Glomerular visceral epithelial cell (primary cell): ENCODE measurements around the gene DHRS7B.
A peak's percentile ranks its signal among the peaks of the same experiment; 100 is the strongest.
"Not testable (repeated sequence)": the region's sequence is repeated elsewhere in the genome, so short reads cannot be mapped to it uniquely, and the experiment has no call there.

ENCODE experiments used
- DNase-seq: peaks from one replicate; pipeline ENCODE4 v3.0.0-alpha.2; 2016; ENCODE audit errors: extremely low spot score

The DHRS7B gene

DNA sequence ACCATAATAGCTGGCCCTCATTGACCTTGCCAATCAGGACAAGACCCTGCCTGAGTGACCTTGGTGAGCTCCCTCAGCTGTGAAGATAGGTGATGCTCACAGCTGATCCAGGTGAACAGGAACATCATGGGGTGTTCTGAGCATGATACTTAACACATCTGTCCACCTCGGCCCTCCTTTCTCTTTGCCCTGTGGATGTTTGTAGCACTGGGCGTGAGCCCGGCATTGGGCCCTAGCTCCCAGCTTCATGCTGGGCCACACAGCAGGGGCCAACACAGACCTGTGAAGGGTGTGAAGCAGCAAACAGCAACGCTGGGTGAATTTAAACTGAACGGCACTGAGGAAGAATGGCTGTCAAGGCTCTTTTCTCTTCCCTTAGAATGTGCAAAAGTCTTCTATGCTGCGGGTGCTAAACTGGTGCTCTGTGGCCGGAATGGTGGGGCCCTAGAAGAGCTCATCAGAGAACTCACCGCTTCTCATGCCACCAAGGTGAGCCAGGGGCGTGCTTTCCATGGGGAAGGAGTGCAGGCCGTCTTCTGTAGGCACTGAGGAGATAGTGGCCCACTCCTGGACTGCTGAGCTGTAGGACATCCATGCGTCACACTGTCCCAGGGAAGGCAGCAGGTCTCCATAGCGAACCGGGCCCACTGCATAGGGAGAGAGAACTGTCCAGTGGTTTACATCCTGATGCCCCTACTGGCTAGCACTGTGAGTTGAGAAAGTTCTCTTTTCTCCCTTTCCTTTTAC is 51.3 kb downstream of the DHRS7B start:
- DNase-seq, result no peak

DNA sequence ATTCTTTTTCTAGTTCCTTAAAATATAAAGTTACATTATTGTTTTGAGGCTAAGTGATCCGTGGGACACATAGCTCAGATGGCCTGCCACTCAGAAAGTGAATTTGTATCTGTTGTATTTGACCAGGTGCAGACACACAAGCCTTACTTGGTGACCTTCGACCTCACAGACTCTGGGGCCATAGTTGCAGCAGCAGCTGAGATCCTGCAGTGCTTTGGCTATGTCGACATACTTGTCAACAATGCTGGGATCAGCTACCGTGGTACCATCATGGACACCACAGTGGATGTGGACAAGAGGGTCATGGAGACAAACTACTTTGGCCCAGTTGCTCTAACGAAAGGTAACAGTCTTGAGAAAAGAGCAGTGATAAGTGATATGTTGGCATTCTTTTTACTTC is 56.7 kb downstream of the DHRS7B start:
- DNase-seq, result no peak

DNA sequence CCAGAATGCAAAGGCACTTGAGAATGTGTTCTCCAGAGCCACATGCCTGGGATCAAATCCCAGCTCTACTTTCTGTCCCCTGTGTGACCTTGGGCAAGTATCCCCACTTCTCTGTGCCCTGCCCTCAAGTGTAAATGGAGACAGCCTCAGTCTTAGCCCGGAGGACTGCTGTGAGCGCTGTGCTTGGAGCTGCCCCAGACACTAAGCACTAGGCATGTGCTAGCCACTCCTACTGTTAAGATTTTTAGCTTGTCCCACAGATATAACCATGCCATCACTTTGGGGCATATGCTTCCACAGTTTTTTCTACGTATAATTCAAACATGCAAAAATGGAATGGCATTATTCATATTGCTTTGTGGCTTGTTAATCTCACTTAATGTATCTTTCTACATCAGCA is 57.8 kb downstream of the DHRS7B start:
- no peak for DNase-seq

DNA sequence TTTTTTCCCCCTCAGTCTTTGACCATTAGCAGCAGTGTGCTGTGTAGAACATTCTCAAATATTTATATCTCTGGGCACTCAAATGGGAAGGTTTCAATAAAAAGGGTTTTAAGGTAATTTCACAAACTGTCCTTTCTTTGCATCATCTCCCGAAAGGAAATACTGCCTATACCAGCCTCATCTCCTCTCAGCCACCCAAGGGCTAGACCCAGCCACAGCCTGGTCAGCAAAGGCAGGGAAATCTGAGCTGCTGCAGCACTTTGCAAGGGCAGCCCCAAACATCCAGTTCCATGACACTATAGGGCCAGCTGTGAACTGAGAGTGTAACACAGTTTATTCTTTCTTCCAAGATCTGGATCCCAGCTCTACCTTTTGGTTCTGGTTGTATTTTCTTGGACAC is 58.3 kb downstream of the DHRS7B start:
- DNase-seq, result no peak

DNA sequence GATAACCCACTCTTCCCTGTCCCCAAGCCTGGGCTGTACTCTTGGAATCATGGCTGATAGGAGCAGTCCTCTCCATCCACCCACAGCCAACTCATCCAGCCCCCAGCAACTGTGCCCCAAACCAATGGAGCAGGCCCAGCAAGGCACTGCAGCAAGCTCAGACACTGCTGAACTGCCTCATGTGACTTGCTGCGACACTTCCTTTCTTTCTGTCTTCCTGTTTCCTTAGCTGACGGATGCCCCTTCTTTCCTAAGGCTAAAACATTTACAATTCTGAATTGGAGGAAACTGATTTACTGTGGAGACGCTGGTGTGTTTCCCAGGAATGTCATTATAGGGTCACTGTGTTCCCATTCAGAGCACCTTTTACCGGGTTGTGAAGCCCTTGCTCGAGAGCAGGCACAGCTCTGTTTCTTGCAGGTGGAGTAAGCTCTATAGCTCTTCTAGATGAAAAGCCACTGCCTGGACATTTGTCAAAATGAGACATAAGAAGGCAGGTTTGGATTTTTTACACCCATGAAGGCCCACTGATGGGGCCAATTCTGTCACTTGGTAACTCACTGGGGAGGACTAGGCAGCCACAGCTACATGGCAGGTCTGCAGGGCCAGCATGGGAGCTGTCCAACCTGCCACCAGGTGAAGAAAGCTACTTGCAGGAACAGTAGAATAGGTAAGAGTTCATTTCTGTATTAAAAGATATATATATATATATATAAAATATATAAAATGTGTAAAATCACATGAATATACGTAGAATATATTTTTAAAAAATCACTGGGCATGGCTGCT is 59.8 kb downstream of the DHRS7B start:
- DNase-seq, result no peak

DNA sequence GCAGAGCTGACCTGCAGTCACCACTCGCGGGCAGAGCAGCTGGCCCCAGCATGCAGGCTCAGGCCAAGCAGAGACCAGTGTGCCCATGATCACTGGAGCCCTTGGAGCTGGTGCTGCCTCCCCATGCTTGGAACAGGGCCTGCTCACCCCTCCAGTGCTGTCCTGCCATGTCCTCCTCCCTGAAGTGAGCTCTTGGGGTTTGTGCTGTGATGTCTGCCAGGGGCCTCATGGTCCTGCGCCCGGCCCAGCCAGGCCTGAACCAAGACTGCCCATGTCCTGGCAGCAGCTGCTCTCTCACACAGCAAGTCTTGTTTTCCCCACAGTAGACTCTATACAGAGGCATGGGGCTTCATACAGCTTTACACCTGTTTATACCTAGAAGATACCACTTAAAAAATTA is 62.6 kb downstream of the DHRS7B start:
- no peak for DNase-seq

DNA sequence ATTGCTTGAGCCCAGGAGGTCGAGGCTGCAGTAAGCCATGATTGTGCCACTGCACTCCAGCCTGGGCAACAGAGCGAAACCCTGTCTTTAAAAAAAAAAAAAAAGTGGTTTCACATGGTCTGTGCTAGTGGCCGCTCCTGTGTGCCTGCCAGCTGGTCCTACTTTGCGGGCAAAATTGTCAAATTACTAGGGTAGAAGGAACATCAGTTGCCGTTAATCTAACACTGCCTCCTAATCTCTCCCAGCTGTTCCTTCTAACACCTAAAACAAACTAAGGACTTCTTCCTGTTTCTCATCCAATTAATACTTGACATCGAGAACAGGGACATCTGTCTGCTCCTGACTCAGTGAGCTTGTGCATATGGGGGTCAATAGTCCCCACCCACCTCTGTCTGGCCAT is 63.3 kb downstream of the DHRS7B start:
- DNase-seq, result no peak

DNA sequence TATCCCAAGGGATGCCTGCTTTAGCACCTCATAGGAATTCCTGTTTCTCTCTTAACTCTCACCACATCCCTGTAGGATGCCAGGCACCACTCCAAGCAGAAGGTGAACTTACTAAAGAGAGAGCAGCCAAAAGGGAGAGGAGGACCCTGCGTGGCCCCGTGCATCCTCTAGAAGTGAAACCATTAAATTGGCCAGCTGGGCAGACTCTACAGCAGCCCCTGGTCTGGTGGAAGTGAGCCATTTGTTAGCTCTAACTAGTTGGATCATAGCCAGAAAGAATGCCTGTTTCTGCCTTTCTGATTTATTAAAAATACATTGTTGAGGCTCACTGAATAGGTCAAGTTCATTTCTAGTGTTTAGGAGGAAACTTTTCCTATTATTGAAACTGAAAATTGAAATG is 64.9 kb downstream of the DHRS7B start:
- DNase-seq, result no peak

DNA sequence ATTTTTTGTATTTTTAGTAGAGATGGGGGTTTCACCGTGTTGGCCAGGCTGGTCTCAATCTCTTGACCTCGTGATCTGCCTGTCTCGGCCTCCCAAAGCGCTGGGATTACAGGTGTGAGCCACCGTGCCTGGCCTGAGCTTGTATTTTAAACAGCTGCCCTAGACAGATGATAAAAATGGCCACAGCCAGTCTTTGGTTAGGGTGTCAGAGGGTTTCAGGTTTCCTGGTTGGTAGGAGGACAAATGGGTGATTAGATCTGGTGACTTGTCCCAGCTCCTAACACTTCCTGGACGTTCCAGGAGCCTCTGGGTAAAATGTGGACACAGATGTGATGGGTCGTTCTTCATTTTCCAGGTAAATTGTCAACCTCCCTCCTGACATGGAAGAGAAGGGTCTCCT is 65.7 kb downstream of the DHRS7B start:
- not testable (repeated sequence) for DNase-seq

DNA sequence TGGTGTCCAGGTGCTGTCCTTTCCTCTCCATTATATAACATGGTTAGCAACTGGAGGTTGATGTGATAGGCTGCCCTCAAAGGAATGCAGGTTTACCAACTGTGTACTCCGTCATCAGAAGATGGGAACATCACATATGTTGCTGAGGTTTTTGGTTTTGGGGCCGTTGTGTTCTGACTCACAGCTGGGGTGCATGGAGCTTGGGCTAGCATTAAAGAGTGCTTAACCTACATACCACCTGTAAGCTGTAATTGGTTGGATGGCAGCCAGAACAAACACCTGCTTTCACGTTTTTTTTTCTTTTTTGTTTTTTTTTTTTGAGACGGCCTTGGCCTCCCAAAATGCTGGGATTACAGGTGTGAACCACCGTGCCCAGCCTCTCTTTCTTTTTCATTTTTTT is 66.3 kb downstream of the DHRS7B start:
- DNase-seq, result peak; percentile 14

DNA sequence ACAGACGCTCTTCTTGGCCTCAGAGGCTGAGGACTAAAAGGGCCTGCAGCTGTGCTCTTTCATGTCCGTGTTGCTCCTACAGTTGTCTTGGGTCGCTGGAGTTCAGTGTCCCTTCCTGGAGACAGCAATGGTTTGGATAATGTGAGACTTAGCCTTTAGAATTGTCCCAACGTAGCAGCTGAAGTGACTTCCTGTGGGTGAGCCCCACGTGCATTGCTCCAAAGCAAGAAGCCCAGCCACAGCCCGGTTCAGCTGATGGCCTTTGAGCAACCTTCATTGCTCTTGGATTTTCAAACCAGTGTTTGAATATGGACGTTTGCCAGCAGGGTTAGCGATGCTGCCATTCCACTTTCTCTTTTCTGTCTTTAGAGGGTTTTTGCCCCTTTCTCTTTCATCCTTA is 67.5 kb downstream of the DHRS7B start:
- DNase-seq, result no peak

DNA sequence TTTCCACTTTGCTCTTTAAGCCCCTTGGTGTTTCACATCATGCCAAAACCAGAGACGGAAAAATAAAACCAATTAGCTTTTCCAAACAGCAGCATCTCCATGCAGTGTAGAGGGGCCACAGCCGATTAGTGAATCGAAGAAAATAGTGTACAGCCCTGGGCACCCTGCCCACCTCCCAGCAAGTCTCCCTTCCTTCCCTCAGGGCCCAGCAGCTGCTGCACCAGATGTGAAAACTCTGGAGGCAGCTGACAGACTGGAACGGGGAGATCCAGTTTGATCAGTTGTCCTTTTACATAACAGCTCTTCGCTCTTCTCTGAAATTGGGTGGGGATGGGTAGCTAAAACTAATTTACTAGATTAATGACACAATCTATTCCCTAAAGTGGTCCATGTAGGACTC is 67.9 kb downstream of the DHRS7B start:
- no peak for DNase-seq

DNA sequence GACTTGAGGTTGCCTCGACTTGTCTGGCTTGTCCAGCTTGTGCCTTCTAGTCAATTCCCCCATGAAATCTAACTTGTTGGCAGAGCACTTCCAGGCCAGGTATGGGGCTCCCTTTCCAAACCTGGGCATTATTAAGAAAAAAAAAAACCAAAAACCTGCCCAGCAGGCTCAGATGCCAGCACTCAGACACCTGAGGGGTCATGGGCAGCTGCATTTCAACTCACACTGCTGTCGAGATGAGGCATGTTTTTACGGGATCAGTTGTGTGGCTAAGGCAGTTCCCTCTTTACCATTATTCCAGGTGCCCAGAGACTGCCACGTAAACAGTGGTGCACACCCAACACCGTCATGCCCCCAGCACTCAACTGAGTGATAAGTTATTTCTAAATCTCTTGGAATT is 69.4 kb downstream of the DHRS7B start:
- DNase-seq, result no peak

DNA sequence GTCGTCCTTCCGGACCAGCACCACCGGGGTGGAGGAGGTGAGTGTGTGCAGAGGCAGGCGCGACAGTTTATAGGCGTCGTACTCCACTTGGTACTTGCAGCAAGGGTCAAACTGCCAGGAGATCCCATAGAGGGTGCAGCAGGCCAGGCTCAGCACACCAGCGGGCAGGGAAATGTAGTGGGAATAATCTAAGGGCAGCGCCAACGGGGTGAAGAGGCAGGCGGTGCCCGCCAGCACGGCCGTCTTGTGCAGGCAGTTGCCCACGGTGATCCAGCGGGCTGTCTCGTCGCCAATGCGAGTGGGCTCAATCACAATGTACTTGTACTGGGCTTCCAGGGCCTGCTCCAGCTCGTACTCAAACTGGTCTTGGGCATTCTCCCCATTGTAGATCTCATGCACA is 71.6 kb downstream of the DHRS7B start:
- no peak for DNase-seq

DNA sequence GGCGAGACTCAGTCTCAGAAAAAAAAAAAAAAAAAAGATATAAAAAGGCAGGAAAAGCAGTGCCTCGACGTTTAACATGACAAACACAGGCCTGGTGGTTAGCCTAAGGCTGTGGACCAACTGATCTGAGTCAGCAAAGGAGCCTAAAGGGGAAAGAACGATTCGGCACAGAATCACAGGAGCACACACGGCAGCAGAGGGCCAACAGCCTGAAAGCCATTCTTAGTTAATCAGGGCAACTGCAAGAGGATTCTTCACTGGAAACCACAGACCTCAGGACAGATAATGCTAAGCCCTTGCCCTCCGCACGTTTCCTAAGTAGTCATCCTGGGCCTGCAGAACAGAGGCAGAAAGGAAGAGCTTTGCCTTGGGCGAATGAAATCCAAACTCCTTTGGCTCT is 72.5 kb downstream of the DHRS7B start:
- no peak for DNase-seq

DNA sequence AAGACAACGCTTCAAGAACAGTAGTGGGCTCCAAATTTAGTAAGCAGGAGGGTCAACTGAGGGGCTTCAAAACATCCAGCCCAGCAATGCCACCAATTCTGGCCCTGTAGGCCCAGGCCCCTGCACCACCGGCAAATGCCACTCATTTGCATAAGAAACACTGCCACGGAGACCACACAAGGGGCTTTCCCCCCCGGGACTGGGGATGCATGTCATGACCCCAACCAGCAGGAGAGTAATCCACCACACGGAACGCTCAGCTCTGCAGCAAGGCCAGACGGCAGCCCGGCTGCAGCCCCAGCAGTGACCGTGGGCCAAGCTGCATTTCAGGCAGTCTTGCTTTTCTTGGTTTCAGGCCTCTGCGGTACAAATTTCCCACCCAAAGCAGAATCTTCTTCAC is 73.1 kb downstream of the DHRS7B start:
- DNase-seq, result no peak

DNA sequence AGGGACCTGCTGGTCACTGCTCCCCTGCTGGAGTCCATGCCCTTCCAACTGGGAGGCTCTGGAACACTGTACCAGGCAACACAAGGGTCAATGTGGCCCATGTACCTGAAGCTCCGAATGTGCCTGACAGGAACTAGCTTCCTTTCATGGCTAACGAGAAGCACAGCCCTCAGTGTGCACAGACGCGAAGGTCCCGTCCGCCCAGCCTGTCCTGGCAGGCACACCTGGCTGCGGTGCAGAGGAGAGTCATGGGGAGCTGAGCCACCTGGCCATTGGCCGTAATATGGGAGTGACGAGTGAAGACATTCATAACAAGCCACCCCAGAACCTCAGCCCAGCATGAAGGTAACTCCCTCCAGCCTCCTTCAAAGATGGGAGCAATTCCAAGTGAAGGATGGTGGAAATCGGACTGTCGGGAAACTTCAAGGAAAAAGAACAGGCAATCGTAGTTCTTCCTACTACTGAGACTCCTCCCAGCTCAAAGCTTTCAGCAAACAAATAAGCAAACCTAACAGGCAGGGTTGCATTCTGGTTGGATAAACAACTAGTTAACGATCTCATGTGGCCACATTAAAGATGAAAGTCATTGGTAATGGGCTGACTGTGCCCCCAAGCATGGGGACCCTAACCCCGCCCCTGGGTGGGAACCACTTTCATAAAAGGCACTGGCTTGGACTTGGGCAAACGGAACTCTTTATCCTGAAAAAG is 74.0 kb downstream of the DHRS7B start:
- DNase-seq, result no peak

DNA sequence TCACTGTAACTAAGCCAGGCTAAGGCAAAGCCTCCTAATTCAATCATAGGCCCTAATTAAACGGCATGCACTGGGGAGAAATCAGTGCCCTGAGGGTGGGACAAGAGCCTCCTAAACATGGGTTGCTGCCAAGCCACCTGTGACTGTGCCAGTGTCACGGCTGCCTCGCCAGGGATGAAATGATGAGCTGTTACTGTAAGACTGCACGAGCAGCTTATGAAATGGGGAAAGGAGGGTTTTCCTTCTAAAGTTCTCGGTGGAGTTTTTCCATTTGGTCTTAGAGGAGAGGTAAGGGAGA is 74.5 kb downstream of the DHRS7B start:
- DNase-seq, result no peak

DNA sequence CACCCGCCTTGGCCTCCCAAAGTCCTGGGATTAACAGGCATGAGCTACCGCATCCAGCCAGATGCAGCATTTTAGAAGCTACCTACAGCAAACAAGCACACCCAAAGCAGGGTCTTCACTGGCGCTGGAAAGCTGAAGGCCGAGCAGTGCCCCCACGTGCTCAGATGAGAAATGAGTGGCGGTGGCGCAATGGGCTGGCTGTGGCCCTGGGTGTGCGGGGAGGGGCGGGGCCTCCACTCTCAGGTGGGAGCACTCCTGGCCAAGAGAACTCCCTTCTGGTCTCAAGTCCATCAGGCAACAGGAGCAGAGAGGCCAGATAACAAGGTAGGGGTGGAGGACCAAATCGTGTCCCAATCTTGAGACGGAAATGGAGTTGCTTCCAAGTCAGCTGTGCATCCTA is 75.1 kb downstream of the DHRS7B start:
- no peak for DNase-seq

DNA sequence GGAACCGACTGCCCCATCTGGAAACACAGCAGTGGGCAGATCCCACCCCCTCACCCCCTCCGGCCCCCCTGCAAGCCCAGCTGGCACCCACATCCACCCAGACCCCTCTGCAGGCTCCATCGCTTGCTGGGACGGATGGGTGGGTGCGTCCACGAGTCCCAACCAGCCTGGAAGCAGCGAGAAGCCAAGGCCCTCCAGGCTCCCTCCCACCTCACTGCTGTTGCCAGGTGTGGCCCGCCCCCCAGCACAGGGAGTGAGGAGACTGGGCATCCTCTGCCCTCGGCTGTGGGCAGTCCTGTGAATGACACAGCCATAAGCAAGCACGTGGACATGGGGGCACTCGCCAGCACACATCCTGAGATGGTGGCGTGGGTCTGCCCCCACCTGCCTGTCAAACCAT is 75.7 kb downstream of the DHRS7B start:
- DNase-seq, result no peak

DNA sequence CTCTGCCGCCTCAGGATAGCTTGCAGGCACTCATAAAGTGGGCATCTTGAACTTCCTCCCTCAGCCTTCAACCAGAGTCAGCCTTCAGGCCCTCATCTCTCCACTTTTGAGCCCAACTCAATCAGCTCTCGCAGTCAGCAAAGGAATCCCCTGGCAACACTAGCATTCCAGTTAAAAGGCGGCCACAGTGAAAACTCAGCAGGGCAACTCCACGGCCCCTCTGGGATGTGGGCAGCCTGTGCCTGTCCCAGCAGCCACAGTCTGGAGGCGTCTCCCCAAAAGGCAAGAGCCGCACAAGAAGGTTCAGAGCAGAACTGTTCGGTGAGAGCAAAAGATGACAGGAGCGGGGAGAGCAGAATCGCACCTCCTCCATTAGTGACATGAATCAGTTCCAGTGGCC is 78.2 kb downstream of the DHRS7B start:
- no peak for DNase-seq

DNA sequence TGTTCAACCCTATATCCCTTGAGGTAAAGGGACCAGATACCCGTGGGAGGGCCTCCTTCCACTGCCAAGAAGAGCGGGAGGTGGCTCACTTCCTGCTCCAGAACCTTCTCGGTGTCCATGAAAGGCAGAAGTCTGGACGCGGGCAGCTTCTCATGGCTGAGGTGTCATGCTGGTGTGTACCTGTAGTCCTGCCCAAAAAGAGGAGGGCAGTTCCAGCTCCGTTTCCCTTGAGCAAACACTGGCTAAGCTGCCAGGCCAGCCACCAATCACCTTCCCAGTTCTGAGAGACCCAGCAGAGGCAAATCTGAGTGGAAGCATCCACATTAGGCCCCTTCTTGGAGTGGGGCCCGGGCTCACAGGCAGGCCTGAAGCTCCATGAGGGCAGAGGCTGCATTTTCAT is 81.6 kb downstream of the DHRS7B start:
- DNase-seq, result no peak

DNA sequence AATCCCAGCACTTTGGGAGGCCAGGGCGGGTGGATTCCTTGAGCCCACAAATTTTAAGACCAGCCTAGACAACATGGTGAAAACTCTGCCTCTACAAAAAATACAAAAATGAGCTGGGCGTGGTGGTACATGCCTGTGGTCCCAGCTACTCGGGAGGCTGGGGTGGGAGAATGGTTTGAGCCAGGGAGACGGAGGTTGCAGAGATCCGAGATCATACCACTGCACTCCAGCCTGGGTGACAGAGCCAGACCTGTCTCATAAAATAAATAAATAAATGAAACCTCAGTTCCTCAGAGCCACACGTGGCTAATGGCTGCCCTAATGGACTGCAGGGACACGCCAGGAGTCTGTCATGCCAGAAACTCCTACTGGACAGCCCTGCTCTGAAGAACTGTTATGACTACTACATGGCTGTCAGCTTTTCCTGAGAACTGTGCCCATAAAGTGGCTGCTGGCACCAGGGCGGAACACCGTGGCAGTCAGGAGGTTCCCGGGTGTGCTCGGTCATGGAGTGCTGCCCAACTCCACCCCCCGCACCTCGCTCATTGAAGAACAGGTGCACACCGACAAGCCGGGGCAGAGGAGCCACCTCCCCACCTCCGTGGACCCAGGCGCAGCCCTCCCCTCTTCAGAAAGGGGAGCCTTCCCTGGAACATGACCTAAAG is 82.9 kb downstream of the DHRS7B start:
- DNase-seq, result no peak
